GM18502 (cell line): ENCODE data around the gene KAT8.
A peak's percentile ranks its signal among the peaks of the same experiment; 100 is the strongest.

ENCODE experiments used
- ATAC-seq: cut with Tn5 transposase; IDR thresholded peaks from one replicate; pipeline ENCODE4 v1.9.1; 2021; ENCODE audit warnings: mild to moderate bottlenecking; ENCODE audit not compliant: unreplicated experiment, poor library complexity

KAT8 gene

GRCh38 chr16:31117384-31118222, at the start of gene KAT8:
Gene KAT8 (plus strand): TSS chr16:31117664. CDS start chr16:31117682, 18 bp downstream.
- peak; percentile 88 for ATAC-seq

- no peak for ATAC-seq
These were observed 45.6 kb upstream of the KAT8 start for GRCh38 chr16:31071861-31072260.

GRCh38 chr16:31072540-31073141, 44.8 kb upstream of the KAT8 start:
- ATAC-seq, result peak; percentile 3

GRCh38 chr16:31073142-31073969, 44.1 kb upstream of the KAT8 start:
- peak; percentile 54 for ATAC-seq

- ATAC-seq, result peak; percentile 77
These were observed 43.3 kb upstream of the KAT8 start, which contains the start of the genes ZNF646 and ZNF668 for GRCh38 chr16:31073970-31074813. Gene ZNF646 (plus strand): TSS chr16:31074422. CDS start chr16:31076325, 1,903 bp downstream. Gene ZNF668 (minus strand): TSS chr16:31074240. CDS start chr16:31064459, 9,781 bp downstream.

- ATAC-seq, result no peak
These were observed 42.7 kb upstream of the KAT8 start for GRCh38 chr16:31074814-31075183.

GRCh38 chr16:31076319-31076718, 41.1 kb upstream of the KAT8 start:
- ATAC-seq, result no peak

GRCh38 chr16:31077024-31077423, 40.4 kb upstream of the KAT8 start:
- no peak for ATAC-seq

- no peak for ATAC-seq
These were observed 39.7 kb upstream of the KAT8 start for GRCh38 chr16:31077592-31078396.

- ATAC-seq, result no peak
These were observed 38.7 kb upstream of the KAT8 start for GRCh38 chr16:31078597-31079341.

GRCh38 chr16:31079342-31079944, 38.0 kb upstream of the KAT8 start:
- no peak for ATAC-seq

GRCh38 chr16:31080035-31080629, 37.3 kb upstream of the KAT8 start:
- no peak for ATAC-seq

GRCh38 chr16:31080756-31081419, 36.6 kb upstream of the KAT8 start:
- no peak for ATAC-seq

GRCh38 chr16:31081428-31082351, 35.8 kb upstream of the KAT8 start:
- ATAC-seq, result no peak

- no peak for ATAC-seq
These were observed 35.0 kb upstream of the KAT8 start for GRCh38 chr16:31082368-31083045.
